ENCODE results near the gene TMEM254.

DNA sequence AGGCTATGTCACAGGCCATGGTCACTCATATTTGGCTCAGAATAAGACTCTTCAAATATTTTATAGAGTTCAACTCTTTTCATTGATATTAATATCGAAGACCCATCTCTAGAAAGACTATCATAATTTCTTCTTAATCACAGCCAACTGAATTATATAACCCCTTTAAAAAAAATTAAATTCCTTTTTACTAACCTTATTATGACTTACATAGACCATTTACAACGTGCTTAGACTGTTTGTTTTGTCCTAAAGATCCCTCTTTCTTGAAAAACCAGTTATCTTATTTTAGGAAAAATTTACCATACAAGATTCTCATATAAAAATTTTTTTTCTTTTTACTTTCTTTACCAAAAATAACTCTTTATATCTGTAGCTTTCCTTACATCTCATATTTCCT is 10.2 kb upstream of the TMEM254 start:
- TF ChIP-seq CREB1 (CRISPR knock-in tag; IDR thresholded peaks at IDR 0.05; ENCODE audit: low read depth) (no peak), NANOG (IDR thresholded peaks at IDR 0.05; ENCODE audit: borderline replicate concordance) (no peak), EZH2 (IDR thresholded peaks at IDR 0.05; ENCODE audit: low read depth, unreplicated experiment) (no peak), JUNB (IDR thresholded peaks at IDR 0.05; ENCODE audit: unreplicated experiment) (no peak), POLR2AphosphoS5 (IDR thresholded peaks at IDR 0.05; ENCODE audit: low read depth) (no peak)
- TF ChIP-seq, protein P1, sequence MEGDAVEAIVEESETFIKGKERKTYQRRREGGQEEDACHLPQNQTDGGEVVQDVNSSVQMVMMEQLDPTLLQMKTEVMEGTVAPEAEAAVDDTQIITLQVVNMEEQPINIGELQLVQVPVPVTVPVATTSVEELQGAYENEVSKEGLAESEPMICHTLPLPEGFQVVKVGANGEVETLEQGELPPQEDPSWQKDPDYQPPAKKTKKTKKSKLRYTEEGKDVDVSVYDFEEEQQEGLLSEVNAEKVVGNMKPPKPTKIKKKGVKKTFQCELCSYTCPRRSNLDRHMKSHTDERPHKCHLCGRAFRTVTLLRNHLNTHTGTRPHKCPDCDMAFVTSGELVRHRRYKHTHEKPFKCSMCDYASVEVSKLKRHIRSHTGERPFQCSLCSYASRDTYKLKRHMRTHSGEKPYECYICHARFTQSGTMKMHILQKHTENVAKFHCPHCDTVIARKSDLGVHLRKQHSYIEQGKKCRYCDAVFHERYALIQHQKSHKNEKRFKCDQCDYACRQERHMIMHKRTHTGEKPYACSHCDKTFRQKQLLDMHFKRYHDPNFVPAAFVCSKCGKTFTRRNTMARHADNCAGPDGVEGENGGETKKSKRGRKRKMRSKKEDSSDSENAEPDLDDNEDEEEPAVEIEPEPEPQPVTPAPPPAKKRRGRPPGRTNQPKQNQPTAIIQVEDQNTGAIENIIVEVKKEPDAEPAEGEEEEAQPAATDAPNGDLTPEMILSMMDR (conservative IDR thresholded peaks at IDR 0.05; ENCODE audit: low read depth in 2 of 2), result no peak
- TF ChIP-seq, protein P2, sequence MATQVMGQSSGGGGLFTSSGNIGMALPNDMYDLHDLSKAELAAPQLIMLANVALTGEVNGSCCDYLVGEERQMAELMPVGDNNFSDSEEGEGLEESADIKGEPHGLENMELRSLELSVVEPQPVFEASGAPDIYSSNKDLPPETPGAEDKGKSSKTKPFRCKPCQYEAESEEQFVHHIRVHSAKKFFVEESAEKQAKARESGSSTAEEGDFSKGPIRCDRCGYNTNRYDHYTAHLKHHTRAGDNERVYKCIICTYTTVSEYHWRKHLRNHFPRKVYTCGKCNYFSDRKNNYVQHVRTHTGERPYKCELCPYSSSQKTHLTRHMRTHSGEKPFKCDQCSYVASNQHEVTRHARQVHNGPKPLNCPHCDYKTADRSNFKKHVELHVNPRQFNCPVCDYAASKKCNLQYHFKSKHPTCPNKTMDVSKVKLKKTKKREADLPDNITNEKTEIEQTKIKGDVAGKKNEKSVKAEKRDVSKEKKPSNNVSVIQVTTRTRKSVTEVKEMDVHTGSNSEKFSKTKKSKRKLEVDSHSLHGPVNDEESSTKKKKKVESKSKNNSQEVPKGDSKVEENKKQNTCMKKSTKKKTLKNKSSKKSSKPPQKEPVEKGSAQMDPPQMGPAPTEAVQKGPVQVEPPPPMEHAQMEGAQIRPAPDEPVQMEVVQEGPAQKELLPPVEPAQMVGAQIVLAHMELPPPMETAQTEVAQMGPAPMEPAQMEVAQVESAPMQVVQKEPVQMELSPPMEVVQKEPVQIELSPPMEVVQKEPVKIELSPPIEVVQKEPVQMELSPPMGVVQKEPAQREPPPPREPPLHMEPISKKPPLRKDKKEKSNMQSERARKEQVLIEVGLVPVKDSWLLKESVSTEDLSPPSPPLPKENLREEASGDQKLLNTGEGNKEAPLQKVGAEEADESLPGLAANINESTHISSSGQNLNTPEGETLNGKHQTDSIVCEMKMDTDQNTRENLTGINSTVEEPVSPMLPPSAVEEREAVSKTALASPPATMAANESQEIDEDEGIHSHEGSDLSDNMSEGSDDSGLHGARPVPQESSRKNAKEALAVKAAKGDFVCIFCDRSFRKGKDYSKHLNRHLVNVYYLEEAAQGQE (IDR thresholded peaks at IDR 0.05; ENCODE audit: unreplicated experiment), result no peak
- TF ChIP-seq, protein P3, sequence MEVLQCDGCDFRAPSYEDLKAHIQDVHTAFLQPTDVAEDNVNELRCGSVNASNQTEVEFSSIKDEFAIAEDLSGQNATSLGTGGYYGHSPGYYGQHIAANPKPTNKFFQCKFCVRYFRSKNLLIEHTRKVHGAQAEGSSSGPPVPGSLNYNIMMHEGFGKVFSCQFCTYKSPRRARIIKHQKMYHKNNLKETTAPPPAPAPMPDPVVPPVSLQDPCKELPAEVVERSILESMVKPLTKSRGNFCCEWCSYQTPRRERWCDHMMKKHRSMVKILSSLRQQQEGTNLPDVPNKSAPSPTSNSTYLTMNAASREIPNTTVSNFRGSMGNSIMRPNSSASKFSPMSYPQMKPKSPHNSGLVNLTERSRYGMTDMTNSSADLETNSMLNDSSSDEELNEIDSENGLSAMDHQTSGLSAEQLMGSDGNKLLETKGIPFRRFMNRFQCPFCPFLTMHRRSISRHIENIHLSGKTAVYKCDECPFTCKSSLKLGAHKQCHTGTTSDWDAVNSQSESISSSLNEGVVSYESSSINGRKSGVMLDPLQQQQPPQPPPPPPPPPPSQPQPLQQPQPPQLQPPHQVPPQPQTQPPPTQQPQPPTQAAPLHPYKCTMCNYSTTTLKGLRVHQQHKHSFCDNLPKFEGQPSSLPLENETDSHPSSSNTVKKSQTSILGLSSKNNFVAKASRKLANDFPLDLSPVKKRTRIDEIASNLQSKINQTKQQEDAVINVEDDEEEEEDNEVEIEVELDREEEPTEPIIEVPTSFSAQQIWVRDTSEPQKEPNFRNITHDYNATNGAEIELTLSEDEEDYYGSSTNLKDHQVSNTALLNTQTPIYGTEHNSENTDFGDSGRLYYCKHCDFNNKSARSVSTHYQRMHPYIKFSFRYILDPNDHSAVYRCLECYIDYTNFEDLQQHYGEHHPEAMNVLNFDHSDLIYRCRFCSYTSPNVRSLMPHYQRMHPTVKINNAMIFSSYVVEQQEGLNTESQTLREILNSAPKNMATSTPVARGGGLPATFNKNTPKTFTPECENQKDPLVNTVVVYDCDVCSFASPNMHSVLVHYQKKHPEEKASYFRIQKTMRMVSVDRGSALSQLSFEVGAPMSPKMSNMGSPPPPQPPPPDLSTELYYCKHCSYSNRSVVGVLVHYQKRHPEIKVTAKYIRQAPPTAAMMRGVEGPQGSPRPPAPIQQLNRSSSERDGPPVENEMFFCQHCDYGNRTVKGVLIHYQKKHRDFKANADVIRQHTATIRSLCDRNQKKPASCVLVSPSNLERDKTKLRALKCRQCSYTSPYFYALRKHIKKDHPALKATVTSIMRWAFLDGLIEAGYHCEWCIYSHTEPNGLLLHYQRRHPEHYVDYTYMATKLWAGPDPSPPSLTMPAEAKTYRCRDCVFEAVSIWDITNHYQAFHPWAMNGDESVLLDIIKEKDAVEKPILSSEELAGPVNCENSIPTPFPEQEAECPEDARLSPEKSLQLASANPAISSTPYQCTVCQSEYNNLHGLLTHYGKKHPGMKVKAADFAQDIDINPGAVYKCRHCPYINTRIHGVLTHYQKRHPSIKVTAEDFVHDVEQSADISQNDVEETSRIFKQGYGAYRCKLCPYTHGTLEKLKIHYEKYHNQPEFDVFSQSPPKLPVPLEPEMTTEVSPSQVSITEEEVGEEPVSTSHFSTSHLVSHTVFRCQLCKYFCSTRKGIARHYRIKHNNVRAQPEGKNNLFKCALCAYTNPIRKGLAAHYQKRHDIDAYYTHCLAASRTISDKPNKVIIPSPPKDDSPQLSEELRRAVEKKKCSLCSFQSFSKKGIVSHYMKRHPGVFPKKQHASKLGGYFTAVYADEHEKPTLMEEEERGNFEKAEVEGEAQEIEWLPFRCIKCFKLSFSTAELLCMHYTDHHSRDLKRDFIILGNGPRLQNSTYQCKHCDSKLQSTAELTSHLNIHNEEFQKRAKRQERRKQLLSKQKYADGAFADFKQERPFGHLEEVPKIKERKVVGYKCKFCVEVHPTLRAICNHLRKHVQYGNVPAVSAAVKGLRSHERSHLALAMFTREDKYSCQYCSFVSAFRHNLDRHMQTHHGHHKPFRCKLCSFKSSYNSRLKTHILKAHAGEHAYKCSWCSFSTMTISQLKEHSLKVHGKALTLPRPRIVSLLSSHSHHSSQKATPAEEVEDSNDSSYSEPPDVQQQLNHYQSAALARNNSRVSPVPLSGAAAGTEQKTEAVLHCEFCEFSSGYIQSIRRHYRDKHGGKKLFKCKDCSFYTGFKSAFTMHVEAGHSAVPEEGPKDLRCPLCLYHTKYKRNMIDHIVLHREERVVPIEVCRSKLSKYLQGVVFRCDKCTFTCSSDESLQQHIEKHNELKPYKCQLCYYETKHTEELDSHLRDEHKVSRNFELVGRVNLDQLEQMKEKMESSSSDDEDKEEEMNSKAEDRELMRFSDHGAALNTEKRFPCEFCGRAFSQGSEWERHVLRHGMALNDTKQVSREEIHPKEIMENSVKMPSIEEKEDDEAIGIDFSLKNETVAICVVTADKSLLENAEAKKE (CRISPR knock-in tag; IDR thresholded peaks at IDR 0.05), result no peak
